ENCODE measurements around the gene ST14.
"Not testable (repeated sequence)": the region's sequence is repeated elsewhere in the genome, so short reads cannot be mapped to it uniquely, and the experiment has no call there.

The ST14 gene

GRCh38 chr11:130246270-130246669 is 86.7 kb downstream of the ST14 start:
- no peak overlapping the region for H3K4me3 ChIP-seq (ENCODE audit: low read depth, low read length)
- DNase-seq (ENCODE audit: low read depth), result no peak
- TF ChIP-seq CTCF (IDR thresholded peaks at IDR 0.05; ENCODE audit: control insufficient read depth, extremely low read depth, insufficient read depth), result no peak

- no peak overlapping the region for H3K4me3 ChIP-seq (ENCODE audit: low read depth, low read length)
- no peak for DNase-seq (ENCODE audit: low read depth)
- TF ChIP-seq CTCF (IDR thresholded peaks at IDR 0.05; ENCODE audit: control insufficient read depth, extremely low read depth, insufficient read depth), result no peak
Observed at GRCh38 chr11:130246738-130247137, 87.2 kb downstream of the ST14 start.

GRCh38 chr11:130247319-130247718 is 87.7 kb downstream of the ST14 start:
- no peak overlapping the region for H3K4me3 ChIP-seq (ENCODE audit: low read depth, low read length)
- no peak for DNase-seq (ENCODE audit: low read depth)
- no peak for TF ChIP-seq CTCF (IDR thresholded peaks at IDR 0.05; ENCODE audit: control insufficient read depth, extremely low read depth, insufficient read depth)

GRCh38 chr11:130249371-130249770 is 89.8 kb downstream of the ST14 start:
- DNase-seq (ENCODE audit: low read depth), result no peak
- no peak for TF ChIP-seq CTCF (IDR thresholded peaks at IDR 0.05; ENCODE audit: control insufficient read depth, extremely low read depth, insufficient read depth)
- H3K4me3 ChIP-seq (ENCODE audit: low read depth, low read length), result no peak overlapping the region

GRCh38 chr11:130249929-130250328 is 90.3 kb downstream of the ST14 start:
- not testable (repeated sequence) for DNase-seq (ENCODE audit: low read depth); H3K4me3 ChIP-seq (ENCODE audit: low read depth, low read length)

- not testable (repeated sequence) for DNase-seq (ENCODE audit: low read depth); H3K4me3 ChIP-seq (ENCODE audit: low read depth, low read length)
Observed at GRCh38 chr11:130251763-130252162, 92.2 kb downstream of the ST14 start.
